ENCODE data around the gene F11R. TPM values are rescaled to one million over a fixed set of nuclear protein-coding genes. Genes with fewer than 3 reads are reported as not detected.
"Not testable (repeated sequence)": the region's sequence is repeated elsewhere in the genome, so short reads cannot be mapped to it uniquely, and the experiment has no call there.

F11R gene
- polyA plus RNA-seq, 1 donor: 11.4 TPM

DNA sequence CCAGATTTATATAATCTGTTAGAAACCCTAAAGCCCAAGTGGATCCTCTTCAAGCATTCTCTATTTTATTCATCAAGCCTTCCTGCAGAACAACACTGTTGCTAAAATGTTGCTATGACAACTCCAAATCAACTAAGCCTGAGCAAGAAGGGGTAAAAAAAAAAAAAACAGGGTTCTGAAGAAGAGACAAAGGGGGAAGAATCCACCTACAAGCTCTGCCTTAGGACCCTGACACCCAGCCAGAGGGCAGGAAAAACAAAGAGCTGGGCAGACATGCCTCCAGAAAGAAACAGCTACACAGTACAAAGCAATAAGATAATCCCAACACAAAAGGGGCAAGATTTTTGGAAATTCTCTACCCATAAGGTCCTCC lies 23.6 kb upstream of the F11R start:
- DNase-seq (ENCODE audit: low read depth): no peak

- DNase-seq (ENCODE audit: low read depth): no peak
Observed at GRCh38 chr1:161039546-161039945, 18.6 kb upstream of the F11R start.

DNA sequence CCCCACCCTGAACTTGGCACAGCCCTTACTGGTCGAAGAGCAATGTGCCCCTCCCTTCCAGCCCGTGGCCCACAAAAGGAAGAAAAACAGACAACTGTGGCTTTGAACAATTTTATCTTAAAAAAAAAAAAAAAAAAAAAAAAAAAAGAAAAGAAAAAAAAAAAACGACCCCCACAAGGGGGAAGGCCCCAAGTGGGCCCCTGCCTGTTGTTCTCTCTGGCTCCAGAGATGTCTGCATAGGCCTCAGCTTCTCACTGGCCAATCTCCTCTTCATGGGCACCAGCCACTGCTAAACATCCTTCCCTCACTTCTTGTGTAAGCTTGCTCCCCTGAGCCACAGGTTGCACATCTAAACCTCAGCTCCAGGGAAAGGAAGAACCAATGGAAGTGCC lies 18.2 kb upstream of the F11R start:
- DNase-seq (ENCODE audit: low read depth): no peak

DNA sequence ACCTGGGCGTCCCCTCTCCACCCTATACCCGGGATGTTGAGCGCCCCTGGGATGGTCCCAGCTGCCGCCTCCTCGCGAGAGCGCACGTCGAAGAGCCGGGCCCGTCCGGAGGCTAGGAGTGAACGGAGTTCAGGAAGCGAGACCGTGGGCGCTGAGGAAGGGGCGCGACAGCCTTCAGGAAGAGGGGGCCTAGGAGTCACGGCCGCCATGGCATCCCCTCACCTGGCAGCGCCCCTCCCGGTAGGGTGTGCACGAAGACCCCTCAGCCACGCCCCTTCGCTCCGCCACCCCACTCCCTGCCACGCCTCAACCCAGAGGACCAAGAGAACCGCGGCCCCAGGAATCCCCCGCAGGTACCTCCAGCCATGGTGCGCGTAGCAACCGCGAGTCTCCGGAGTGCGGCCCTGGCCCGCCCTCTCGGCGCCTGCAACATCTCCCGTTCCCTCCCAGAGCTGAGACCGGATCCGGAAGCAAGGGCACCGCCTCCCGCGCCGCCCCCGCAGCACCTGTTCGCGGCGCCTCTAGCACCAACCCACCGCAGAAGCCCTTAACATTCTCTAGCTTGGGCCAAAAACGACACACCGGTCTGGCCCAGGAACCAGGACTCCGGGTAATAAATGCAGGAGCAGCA lies 17.7 kb upstream of the F11R start, which contains the start of gene TSTD1:
Gene TSTD1 (minus strand): TSS at position 442 of the 631 bp plus-strand sequence. CDS start 75 bp downstream, at position 367.
- DNase-seq (ENCODE audit: low read depth): no peak

DNA sequence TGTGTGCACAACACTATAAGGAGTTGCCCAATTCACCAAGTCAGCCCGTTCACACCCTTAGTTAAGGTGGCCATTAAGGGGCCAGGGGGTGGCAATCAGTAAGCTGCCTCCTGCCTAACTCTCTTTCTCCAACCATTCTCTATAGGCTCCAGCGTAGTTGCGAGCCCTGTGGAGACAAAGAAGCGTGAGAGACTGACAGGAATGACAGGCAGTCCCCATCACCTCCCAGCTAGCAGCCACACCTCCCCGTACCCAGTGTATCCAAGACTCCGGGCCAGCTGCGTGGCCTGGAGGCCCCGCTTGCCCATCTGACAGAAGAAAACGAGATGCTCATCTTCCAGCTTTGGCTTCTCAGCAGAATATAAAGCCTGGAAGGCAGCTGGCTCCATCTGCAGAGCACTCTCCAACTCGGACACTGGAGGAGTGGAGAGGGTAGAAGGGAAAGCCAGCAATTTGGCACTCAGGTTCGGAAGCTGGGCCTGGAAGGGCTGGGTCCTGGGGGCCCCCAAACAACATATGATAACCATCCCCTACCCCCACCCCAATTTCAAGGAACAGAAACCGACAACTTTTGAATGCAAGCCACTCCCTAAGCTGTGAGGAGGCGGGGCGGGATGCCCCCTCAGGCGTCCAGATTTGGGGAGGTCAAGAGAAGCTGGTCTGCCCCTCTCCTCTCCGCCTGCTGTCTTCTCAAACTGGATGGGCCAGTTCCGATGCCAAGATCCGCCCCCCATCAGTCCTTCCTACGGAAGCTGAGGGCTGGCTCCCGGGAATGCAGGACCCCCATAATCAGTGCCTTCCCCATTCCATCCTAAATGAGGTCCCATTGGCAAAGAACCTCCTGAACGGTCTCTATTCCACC lies 16.9 kb upstream of the F11R start:
- DNase-seq (ENCODE audit: low read depth): no peak

GRCh38 chr1:161033751-161034150 lies 12.8 kb upstream of the F11R start:
- no peak for DNase-seq (ENCODE audit: low read depth)

GRCh38 chr1:161032409-161032808 lies 11.5 kb upstream of the F11R start:
- DNase-seq (ENCODE audit: low read depth): no peak

GRCh38 chr1:161031874-161032273 lies 10.9 kb upstream of the F11R start:
- no peak for DNase-seq (ENCODE audit: low read depth)

DNA sequence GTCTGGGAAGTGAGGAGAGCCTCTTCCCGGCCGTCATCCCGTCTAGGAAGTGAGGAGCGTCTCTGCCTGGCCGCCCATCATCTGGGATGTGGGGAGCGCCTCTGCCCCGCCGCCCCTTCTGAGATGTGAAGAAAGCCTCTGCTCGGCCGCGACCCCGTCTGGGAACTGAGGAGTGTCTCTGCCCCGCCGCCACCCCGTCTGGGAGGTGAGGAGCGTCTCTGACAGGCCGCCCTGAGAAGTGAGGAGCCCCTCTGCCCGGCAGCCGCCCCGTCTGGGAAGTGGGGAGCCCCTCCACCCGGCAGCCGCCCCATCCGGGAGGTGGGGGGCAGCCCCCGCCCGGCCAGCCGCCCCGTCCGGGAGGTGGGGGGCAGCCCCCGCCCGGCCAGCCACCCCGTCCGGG lies 8.5 kb upstream of the F11R start:
- DNase-seq (ENCODE audit: low read depth): not testable (repeated sequence)

DNA sequence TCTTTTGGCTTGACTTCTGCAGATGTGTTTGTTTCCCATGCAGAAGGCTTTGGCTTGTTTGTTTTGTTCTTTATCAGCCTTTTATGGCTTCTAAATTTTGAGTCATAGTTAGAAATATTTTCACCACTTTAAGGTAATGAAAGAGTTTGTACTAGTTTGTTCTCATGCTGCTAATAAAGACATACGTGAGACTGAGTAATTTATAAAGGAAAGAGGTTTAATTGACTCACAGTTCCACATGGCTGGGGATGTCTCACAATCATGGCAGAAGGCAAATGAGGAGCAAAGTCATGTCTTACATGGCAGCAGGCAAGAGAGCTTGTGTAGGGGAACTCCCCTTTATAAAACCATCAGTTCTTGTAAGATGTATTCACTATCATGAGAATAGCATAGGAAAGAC lies 6.0 kb upstream of the F11R start:
- not testable (repeated sequence) for DNase-seq (ENCODE audit: low read depth)

DNA sequence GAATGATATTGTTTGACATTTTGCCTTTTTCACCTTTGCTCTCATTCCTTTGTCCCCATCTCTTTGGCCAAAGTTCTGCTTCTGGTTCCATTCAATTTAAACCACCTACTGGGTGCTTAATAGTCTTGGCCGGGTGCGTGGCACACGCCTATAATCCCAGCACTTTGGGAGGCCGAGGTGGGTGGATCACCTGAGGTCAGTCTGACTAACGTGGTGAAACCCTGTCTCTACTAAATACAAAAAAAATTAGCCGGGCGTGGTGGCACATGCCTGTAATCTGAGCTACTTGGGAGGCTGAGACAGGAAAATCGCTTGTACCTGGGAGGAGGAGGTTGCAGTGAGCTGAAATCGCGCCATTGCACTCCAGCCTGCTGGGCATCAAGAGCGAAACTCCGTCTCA lies 1.5 kb upstream of the F11R start:
- not testable (repeated sequence) for DNase-seq (ENCODE audit: low read depth)

DNA sequence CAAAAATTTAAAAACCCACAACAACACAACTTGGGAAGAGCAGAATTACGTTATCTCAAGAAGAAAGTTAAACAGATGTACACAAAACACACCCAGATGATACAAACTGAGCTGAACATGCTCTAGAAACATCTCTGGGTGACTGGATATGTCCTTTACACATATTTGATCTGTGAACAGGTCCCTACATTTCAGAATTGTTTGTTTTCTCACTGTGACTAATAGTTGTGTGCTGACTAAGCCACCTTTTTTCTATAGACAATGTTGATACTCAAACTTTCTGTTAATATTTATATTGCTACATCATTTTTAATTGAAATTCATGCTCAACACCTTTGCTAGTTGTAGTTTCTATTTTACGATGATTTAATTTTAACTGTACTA lies 1.0 kb upstream of the F11R start:
- no peak for DNase-seq (ENCODE audit: low read depth)

DNA sequence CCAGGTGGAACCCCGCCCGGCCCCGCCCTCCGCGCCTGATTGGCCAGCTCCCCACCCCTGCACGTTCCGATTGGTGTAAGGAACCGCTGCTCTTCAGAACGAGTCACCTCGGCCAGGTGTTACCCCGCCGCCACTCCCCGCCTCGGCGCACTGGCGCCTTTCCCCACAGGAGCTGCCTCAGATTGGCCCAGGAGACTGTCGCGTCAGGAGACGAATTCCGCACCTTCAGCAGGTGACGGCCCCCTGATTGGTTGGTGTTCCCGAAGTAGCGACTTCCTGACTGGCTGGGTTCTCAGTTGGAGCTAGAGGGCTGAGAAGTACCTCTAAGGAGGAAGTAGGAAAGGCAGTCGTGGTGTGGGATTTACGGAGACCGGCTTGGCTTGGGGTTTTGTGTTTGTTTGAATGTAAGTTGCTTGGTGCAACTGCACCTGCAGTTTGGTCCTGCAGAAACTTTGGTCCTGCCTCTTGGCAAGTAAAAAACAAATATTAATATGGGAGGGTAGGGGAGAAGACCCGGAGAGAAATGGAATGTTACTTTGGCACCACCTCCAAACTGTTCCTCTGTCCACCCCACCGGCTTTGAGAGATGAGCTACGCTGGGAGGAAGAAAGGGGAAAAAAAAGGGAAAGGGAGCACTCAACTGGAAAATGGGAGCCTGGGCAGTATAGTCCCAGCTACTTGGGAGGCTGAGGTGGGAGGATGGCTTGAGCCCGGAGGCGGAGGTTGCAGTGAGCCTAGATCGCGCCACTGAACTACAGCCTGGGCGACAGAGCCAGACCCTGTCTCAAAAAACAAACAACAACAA lies 415 bp upstream of the F11R start:
- no peak for DNase-seq (ENCODE audit: low read depth)

DNA sequence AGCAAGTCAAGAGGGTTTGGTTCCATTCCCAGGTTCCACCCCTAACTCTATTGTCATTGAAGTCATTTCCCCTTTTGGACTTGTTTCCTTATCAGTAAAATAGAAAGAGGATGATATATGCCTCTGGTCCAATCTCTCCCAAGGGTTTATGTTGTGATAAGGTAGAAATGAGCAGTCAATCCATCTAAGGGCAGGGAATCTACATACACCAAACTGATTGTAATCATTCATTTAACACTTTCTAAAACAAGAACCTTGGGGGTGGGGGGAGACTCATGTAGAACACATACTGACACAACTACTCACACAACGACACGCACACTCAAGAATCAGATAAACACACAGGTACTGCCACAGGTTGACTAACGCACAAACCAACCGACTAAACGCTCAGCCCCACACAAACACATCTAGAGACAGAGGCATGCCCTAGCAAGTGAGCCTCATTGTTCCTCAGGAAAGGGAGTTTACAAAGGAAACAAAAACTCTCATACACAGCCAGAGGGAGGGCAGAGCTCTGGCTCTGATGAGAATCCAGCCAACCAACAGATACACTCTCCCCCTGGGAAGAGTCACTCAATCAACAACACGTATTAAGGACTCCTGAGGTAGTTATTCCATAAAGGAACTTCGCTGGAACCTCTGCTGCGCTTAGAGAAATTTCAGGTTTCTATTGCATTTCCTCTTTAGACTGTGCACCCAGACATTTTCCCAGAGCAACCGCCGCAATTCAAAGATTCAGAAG lies 1.0 kb downstream of the F11R start:
- DNase-seq (ENCODE audit: low read depth): no peak

DNA sequence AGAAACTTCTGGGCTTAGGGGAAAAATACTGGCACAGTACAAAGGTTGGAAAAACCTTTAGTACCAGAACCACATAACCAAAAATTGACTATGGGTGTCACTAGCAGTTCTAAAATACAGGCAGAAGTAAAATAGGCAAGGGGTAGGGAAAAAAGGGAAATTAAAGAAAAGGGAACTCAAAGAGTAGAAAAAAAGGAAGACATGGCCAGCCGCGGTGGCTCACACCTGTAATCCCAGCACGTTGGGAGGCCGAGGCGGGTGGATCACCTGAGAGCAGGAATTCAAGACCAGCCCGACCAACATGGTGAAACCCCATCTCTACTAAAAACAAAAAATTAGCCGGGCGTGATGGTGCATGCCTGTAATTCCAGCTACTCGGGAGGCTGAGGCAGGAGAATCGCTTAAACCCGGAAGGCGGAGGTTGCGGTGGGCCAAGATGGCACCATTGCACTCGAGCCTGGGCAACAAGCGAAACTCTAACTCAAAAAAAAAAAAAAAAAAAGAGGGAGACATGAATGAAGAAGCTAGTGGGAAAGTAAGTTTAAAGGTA lies 1.8 kb downstream of the F11R start:
- not testable (repeated sequence) for DNase-seq (ENCODE audit: low read depth)

DNA sequence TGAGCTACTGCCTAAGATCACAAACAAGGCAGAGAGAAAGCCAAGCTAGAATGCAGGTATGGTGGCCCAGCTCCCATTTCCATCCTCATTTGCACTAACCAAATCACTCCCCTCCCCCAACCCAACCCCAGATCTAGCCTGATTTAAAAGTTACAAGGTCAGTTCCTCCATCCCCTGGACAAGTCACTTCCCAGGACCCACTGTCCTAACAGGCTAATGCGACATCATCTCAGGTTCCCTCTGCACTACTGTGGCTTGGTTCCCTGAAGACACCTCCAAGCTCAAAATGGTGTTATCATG lies 2.4 kb downstream of the F11R start:
- no peak for DNase-seq (ENCODE audit: low read depth)

GRCh38 chr1:161017756-161018630 lies 3.0 kb downstream of the F11R start:
- no peak for DNase-seq (ENCODE audit: low read depth)

GRCh38 chr1:161017181-161017580 lies 3.8 kb downstream of the F11R start:
- not testable (repeated sequence) for DNase-seq (ENCODE audit: low read depth)

DNA sequence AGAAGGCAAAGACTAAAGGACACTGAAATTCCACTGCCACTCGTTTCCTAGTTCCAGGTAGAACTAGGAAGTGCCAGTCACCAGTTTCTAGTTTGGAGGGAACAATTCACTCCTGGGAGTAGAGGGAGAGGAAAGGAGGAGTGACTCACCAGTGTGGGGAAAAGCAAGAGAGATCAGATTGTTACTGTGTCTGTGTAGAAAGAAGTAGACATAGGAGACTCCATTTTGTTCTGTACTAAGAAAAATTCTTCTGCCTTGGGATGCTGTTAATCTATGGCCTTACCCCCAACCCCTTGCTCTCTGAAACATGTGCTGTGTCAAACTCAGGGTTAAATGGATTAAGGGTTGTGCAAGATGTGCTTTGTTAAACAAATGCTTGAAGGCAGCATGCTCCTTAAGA lies 4.3 kb downstream of the F11R start:
- not testable (repeated sequence) for DNase-seq (ENCODE audit: low read depth)

- DNase-seq (ENCODE audit: low read depth): peak; percentile 40
Observed at GRCh38 chr1:161013488-161014230, 7.3 kb downstream of the F11R start.
